ENCODE measurements around the gene CLTCL1.

- TF ChIP-seq POLR2AphosphoS5 (IDR thresholded peaks at IDR 0.05; ENCODE audit: low read depth, low read length), result no peak
- TF ChIP-seq CTCF (IDR thresholded peaks at IDR 0.05), result no peak
Measured at GRCh38 chr22:19214078-19214473, 77.4 kb downstream of the CLTCL1 start.
